ENCODE results near the gene OR2A12.
"Not testable (repeated sequence)": the region's sequence is repeated elsewhere in the genome, so short reads cannot be mapped to it uniquely, and the experiment has no call there.

OR2A12 gene

DNA sequence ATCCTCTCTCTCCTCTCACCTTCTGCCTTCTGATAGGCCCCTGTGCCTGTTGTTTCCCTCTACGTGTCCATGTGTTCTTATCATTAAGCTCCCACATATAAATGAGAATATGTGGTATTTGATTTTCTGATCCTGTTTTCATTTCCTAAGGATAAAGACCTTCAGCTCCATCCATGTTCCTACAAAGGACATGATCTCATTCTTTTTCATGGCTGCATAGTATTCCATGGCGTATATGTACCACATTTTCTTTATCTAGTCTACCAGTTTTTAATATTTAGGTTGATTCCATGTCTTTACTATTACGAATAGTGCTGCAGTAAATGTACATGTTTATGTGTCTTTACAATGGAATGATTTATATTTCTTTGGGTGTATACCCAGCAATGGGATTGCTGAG, 4.6 kb downstream of the OR2A12 start:
- ATAC-seq: no peak
- Mint-ChIP-seq H3K36me3 (ENCODE audit: low read depth) (no peaks in the 10 kb centered on the region), H3K27ac (no peak overlapping the region), H3K4me1 (no peaks in the 10 kb centered on the region), H3K9me3 (peaks cover 13% of the 10 kb centered on the region), H3K27me3 (peaks cover 3% of the 10 kb centered on the region), H3K4me3 (no peak overlapping the region)
- DNase-seq: no peak

DNA sequence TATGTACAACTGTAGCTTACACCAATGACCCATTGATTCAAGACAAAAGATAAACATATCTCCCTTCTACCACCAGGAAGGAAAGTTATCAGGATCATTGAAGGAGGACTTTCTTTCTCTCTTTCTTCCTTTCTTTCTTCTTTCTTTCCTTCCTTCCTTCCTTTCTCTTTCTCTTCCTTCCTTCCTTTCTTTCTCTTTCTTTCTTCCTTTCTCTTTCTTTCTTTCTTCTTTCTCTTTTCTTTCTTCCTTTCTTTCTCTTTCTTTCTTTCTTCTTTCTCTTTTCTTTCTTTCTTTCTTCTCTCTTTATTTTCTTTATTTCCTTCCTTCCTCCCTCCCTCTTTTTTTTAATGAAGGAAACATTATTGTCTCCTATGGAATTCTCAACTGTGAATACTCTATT, 12.7 kb downstream of the OR2A12 start:
- Mint-ChIP-seq H3K4me3 (no peak overlapping the region), H3K27me3 (peaks cover 9% of the 10 kb centered on the region), H3K4me1 (no peaks in the 10 kb centered on the region), H3K36me3 (ENCODE audit: low read depth) (no peaks in the 10 kb centered on the region), H3K27ac (no peak overlapping the region), H3K9me3 (peaks cover 5% of the 10 kb centered on the region)
- no peak for DNase-seq
- ATAC-seq: no peak

DNA sequence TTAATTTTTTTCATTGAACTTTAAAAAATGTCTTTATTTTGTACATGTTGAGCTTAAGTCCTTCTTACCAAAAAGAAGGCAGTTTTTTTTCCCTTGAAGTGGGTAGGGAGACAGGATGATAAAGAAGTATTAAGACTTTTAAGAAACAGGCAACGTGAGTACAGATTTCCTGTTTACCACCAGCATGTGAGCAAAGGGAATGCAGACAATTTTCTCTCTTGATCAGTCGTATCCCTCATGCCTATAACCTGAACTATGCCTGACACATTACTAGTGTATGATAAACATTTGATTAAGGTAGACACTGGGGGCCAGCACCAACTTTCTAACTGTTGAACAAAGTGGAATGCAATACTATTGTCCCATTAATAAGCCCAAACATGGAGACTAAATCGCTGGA, 14.5 kb downstream of the OR2A12 start:
- H3K36me3 Mint-ChIP-seq (ENCODE audit: low read depth): no peaks in the 10 kb centered on the region
- ATAC-seq (no peak), DNase-seq (no peak)
- H3K27me3 Mint-ChIP-seq: peaks cover 7% of the 10 kb centered on the region
- H3K27ac Mint-ChIP-seq: no peak overlapping the region
- no peaks in the 10 kb centered on the region for H3K9me3 Mint-ChIP-seq
- H3K4me1 Mint-ChIP-seq: no peaks in the 10 kb centered on the region
- no peak overlapping the region for H3K4me3 Mint-ChIP-seq

DNA sequence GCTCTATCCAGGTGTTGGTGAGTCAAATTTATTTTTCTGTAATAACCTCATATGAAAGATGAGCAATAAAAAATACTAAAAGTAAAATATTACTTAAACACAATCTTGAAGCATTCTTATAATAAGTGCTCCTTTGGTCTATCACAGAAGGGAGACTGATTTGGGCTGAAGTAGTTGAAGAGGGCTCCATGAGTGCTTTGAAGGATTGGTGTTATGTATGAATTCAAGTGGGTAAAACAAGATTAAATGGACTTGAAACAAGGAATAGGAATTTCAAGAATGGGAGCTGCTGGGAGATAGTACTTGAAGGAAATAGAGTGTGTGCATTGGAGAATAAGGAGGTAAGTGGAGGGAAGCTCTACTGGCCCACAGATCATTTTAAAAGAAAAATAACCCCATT, 16.0 kb downstream of the OR2A12 start:
- H3K27ac Mint-ChIP-seq: no peak overlapping the region
- no peak overlapping the region for H3K4me3 Mint-ChIP-seq
- H3K27me3 Mint-ChIP-seq: peaks cover 4% of the 10 kb centered on the region
- no peaks in the 10 kb centered on the region for H3K36me3 Mint-ChIP-seq (ENCODE audit: low read depth)
- ATAC-seq (no peak), DNase-seq (no peak)
- H3K9me3 Mint-ChIP-seq: no peaks in the 10 kb centered on the region
- no peaks in the 10 kb centered on the region for H3K4me1 Mint-ChIP-seq

DNA sequence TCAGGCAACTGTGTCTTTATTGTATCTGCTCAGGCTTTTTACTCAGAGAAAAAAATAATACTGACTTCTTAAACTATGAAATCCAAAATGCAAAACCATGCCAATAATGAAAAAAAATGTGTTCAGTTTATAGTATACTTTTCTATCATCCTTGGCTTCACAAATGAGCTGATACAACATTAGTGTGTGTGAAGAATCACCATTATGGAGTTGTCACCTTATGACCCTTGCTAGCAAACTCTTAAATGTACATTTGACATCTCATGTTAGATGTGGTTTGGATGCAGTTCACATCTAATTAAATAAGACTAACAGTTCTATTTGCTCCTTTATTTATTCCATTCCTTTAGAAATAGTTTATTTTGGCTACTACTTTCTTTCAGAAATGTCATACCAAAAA, 19.1 kb downstream of the OR2A12 start:
- Mint-ChIP-seq H3K27ac (no peak overlapping the region), H3K9me3 (no peaks in the 10 kb centered on the region), H3K4me3 (no peak overlapping the region), H3K4me1 (no peaks in the 10 kb centered on the region), H3K27me3 (peaks cover 3% of the 10 kb centered on the region), H3K36me3 (ENCODE audit: low read depth) (no peaks in the 10 kb centered on the region)
- DNase-seq: no peak
- no peak for ATAC-seq

DNA sequence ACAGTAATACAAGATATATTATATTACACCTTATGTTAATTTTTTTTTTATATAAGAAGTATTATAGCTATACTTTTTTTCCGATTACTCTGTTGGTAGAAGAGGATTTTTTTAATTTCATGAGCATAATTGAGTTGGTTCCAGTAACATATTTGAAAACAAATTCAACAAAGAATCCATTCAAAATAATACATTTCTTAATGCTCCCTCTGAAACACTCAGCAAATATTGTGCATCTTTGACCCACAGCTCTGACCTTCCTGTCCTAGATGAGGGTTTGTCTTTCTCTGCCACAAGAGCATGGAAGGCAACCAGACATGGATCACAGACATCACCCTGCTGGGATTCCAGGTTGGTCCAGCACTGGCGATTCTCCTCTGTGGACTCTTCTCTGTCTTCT, 23.2 kb downstream of the OR2A12 start, which contains the start of gene OR2A2:
Gene OR2A2 (plus strand): TSS at position 301 of the 400 bp plus-strand sequence. CDS start 0 bp downstream, at position 301.
- no peak within 1 kb of the TSS for H3K27ac Mint-ChIP-seq
- no peak within 1 kb of the TSS for H3K4me3 Mint-ChIP-seq
- no peaks in the 10 kb centered on the region for H3K36me3 Mint-ChIP-seq (ENCODE audit: low read depth)
- H3K27me3 Mint-ChIP-seq: peaks cover 3% of the 10 kb centered on the region
- H3K4me1 Mint-ChIP-seq: no peaks in the 10 kb centered on the region
- no peak for DNase-seq
- no peak for ATAC-seq
- no peaks in the 10 kb centered on the region for H3K9me3 Mint-ChIP-seq

DNA sequence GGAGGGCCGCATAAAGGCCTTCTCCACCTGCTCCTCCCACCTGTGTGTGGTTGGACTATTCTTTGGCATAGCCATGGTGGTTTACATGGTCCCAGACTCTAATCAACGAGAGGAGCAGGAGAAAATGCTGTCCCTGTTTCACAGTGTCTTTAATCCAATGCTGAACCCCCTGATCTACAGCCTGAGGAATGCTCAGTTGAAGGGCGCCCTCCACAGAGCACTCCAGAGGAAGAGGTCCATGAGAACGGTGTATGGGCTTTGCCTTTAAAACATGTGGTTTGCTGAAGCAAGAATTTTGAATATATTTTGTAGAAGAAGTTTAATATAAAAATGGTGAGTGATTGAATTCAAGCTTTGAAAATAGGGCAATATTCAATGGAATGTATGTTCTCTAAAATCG, 24.2 kb downstream of the OR2A12 start:
- DNase-seq (no peak), ATAC-seq (no peak)
- Mint-ChIP-seq H3K9me3 (no peaks in the 10 kb centered on the region), H3K4me1 (no peaks in the 10 kb centered on the region), H3K36me3 (ENCODE audit: low read depth) (no peaks in the 10 kb centered on the region), H3K27me3 (peaks cover 3% of the 10 kb centered on the region), H3K27ac (no peak overlapping the region), H3K4me3 (no peak overlapping the region)

DNA sequence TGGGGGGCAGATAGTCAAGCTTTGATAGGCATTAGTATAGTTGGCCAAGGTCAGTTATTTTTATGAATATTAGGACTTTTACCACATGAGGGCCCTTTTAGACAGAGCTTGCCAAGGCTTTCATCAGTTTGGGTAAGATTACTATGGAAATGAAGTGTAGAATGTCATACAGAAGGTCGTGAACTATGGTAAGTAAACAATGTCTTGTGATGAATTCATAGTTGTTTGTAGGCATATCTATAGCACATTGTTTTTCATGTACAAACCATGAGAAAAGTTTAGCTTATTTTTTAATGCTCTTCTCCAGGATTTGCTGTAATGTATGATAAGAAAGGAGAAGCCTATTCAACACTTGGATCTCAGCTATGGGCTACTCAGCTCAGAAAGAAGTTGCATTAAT, 27.6 kb downstream of the OR2A12 start:
- Mint-ChIP-seq H3K27ac (no peak overlapping the region), H3K4me3 (no peak overlapping the region), H3K4me1 (no peaks in the 10 kb centered on the region), H3K27me3 (peaks cover 5% of the 10 kb centered on the region), H3K36me3 (ENCODE audit: low read depth) (no peaks in the 10 kb centered on the region), H3K9me3 (no peaks in the 10 kb centered on the region)
- no peak for ATAC-seq
- no peak for DNase-seq

DNA sequence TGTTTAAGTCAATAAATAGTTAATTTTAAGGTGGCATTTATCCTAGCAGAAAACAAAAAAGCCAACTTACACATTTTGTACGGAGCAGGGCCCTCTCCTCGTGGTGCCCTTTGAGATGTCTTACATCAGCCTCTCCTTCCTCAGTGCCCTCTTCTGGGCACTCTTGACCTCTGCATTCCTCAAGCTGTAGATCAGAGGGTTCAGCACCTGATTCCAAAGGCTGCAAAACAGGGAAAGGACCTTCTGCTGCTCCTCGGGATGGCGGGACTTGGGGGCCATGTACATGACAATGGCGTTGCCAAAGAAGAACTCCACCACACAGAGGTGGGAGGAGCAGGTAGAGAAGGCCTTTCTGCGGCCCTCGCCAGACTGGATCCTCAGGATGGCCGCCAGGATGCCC, 32.3 kb downstream of the OR2A12 start:
- Mint-ChIP-seq H3K4me1 (no peaks in the 10 kb centered on the region), H3K27me3 (peaks cover 4% of the 10 kb centered on the region), H3K27ac (no peak overlapping the region), H3K4me3 (no peak overlapping the region), H3K9me3 (no peaks in the 10 kb centered on the region), H3K36me3 (ENCODE audit: low read depth) (no peaks in the 10 kb centered on the region)
- DNase-seq: no peak
- ATAC-seq: no peak

DNA sequence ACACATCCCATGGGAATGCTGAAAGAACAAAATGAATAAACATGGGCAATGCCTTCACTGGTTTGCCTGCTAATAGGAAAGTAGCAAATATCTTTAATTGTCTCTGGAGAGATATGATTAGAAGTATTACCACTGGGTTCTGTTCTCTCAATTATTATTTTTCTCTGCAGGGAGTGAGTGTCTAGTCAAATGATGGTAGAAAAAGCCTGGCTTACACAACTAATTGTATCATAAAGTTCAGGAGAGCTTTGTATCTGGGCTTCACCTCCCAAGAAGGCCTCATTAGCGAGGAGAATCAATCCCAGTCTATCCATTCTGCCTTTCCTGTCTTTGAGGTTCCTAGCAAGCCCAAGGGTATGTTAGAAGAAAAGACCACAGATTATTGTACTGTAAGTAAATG, 36.8 kb downstream of the OR2A12 start, which contains the start of gene OR2A14:
Gene OR2A14 (plus strand): TSS at position 301 of the 400 bp plus-strand sequence. CDS start 5,937 bp downstream, outside the sequence.
- DNase-seq: no peak
- H3K9me3 Mint-ChIP-seq: no peaks in the 10 kb centered on the region
- H3K4me1 Mint-ChIP-seq: peaks cover 2% of the 10 kb centered on the region
- H3K36me3 Mint-ChIP-seq (ENCODE audit: low read depth): no peaks in the 10 kb centered on the region
- H3K27ac Mint-ChIP-seq: no peak within 1 kb of the TSS
- H3K27me3 Mint-ChIP-seq: no peaks in the 10 kb centered on the region
- H3K4me3 Mint-ChIP-seq: no peak within 1 kb of the TSS
- ATAC-seq: no peak

DNA sequence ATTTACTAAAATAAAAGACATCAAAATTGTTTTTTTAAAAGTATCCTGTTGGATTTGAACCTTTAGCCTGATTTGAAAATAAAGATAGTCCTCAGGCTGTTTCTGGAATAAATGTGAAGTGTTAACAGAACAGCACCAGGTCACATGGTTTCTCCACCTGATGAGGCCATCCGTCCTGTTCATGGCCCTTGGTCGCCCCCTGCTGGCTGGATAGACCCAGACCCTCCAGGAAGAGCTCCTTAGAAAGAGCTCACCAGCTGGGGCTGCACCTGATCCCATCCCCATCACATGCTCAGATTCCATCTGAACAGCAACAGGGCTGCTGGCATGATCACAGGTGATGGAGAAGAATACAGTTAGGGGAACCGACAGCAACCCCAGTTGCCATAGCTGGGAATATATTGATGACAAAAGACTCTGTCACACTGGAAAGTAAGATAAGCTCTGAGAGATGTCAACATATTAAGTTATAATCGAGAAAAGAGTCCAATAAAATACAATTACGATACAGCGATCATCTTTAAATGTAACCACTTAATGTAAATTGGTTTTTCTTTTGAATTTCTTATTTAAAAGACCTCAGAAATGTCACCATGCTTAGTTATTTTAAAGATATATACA, 41.7 kb downstream of the OR2A12 start:
- H3K9me3 Mint-ChIP-seq: no peaks in the 10 kb centered on the region
- no peaks in the 10 kb centered on the region for H3K36me3 Mint-ChIP-seq (ENCODE audit: low read depth)
- peaks cover 2% of the 10 kb centered on the region for H3K4me1 Mint-ChIP-seq
- DNase-seq: peak; percentile 94
- H3K27me3 Mint-ChIP-seq: no peaks in the 10 kb centered on the region
- H3K27ac Mint-ChIP-seq: no peak overlapping the region
- peak; percentile 94 for ATAC-seq
- no peak overlapping the region for H3K4me3 Mint-ChIP-seq

DNA sequence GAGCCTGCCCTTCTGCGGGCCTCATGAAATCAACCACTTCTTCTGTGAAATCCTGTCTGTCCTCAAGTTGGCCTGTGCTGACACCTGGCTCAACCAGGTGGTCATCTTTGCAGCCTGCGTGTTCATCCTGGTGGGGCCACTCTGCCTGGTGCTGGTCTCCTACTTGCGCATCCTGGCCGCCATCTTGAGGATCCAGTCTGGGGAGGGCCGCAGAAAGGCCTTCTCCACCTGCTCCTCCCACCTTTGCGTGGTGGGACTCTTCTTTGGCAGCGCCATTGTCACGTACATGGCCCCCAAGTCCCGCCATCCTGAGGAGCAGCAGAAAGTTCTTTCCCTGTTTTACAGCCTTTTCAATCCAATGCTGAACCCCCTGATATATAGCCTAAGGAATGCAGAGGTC, 43.5 kb downstream of the OR2A12 start:
- not testable (repeated sequence) for H3K4me3 Mint-ChIP-seq; DNase-seq; H3K27ac Mint-ChIP-seq; ATAC-seq; H3K4me1 Mint-ChIP-seq; H3K27me3 Mint-ChIP-seq; H3K36me3 Mint-ChIP-seq (ENCODE audit: low read depth); H3K9me3 Mint-ChIP-seq

DNA sequence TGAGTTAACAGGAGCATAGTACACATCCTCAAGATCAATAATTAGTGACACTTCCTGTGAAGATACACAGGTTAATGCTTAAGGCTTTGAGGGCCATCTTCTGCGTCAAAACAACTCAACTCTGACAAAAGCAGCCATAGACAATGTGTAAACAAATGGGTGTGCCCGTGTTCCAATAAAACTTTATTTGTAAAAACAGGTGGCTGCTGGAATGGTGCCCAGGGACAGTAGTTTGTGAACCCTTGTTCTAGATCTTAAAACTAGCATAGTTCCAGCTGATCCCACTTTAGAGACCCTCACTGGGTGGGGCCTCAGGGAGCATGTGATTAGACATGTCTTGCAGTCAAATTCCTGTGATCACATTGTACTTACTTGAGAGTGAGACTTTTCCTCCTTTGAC, 44.7 kb downstream of the OR2A12 start:
- no peak overlapping the region for H3K4me3 Mint-ChIP-seq
- H3K27me3 Mint-ChIP-seq: no peaks in the 10 kb centered on the region
- no peaks in the 10 kb centered on the region for H3K9me3 Mint-ChIP-seq
- no peak for ATAC-seq
- no peak for DNase-seq
- H3K36me3 Mint-ChIP-seq (ENCODE audit: low read depth): no peaks in the 10 kb centered on the region
- H3K4me1 Mint-ChIP-seq: peaks cover 2% of the 10 kb centered on the region
- H3K27ac Mint-ChIP-seq: no peak overlapping the region

DNA sequence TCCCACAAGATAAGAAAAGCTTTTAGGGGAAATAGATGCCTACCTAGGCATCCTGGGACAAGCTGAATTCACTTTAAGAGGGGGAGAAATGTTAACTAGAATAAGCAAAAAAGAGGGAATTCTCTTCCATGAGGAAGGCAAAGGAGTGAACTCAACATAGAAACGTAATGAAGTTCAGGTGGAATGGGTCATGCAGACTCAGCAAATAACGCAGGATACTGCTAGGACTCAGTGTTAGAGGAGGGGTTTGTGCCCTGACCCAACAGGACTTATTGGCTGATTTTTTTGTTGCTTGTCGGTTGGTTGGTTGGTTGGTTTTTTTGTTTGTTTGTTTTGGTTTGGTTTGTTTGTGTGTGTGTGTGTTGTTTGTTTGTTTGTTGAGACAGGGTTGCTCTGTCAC, 46.2 kb downstream of the OR2A12 start:
- Mint-ChIP-seq H3K9me3 (no peaks in the 10 kb centered on the region), H3K4me3 (no peak overlapping the region), H3K27ac (no peak overlapping the region), H3K27me3 (no peaks in the 10 kb centered on the region), H3K36me3 (ENCODE audit: low read depth) (no peaks in the 10 kb centered on the region), H3K4me1 (no peaks in the 10 kb centered on the region)
- DNase-seq: no peak
- no peak for ATAC-seq

DNA sequence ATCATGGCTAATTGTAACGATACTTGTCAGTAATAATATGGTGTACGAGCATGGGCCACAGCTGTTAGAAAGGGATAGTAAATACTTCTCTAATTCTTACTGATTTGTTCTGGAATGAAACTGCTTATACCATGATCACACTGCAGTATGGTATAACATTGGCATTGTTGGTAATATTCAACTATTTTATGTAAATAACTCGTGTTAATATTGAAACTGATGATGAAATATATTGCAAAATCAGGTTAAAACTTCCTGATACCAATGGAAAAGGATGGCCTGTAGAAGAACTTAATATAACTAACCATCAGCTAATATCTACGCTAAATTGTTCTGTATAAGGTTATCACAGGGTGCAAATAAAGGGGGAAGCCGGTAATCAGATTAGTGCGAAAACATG, 47.2 kb downstream of the OR2A12 start:
- H3K27ac Mint-ChIP-seq: no peak overlapping the region
- H3K4me3 Mint-ChIP-seq: no peak overlapping the region
- no peak for ATAC-seq
- no peaks in the 10 kb centered on the region for H3K36me3 Mint-ChIP-seq (ENCODE audit: low read depth)
- no peaks in the 10 kb centered on the region for H3K4me1 Mint-ChIP-seq
- H3K9me3 Mint-ChIP-seq: no peaks in the 10 kb centered on the region
- no peaks in the 10 kb centered on the region for H3K27me3 Mint-ChIP-seq
- DNase-seq: no peak

DNA sequence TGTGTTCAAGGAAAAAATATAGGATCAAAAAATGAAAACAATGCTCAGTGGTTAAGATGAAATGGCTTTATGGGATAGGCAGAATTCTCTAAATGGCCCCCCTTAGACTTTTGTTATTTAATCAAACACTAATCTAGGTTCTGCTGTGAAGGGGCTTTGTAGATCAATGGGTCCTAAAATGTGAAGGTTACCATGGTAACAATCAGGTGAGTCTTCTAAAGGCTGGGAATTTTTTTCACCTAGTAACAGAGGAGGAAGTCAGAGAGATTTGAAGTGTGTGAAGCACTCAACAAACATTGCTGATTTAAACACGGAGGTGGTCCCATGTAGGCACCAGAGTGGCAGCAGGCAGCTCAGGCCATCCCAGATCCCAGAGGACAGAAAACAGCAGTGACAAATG, 48.0 kb downstream of the OR2A12 start:
- no peaks in the 10 kb centered on the region for H3K4me1 Mint-ChIP-seq
- H3K36me3 Mint-ChIP-seq (ENCODE audit: low read depth): no peaks in the 10 kb centered on the region
- H3K9me3 Mint-ChIP-seq: no peaks in the 10 kb centered on the region
- no peaks in the 10 kb centered on the region for H3K27me3 Mint-ChIP-seq
- ATAC-seq (no peak), DNase-seq (no peak)
- H3K4me3 Mint-ChIP-seq: no peak overlapping the region
- H3K27ac Mint-ChIP-seq: no peak overlapping the region
